Neural cell (in vitro differentiated cells): ENCODE measurements around the gene GALK2. TPM values are rescaled to one million over a fixed set of nuclear protein-coding genes. Genes with fewer than 3 reads are reported as not detected.

Experiments used
- H2AFZ ChIP-seq: fragments of 200-600, 300-800 bp; sonication (generic), shearing (Covaris generic); 2 replicates; pipeline ENCODE4 v1.6.0; 2014; ENCODE audit warnings: low read depth, mild to moderate bottlenecking, antibody characterized with exemption, low read length, moderate library complexity
- H3F3A ChIP-seq: fragments of 200-600 bp; shearing (Covaris generic); 2 replicates; pipeline ENCODE4 v1.6.1; 2016; ENCODE audit warnings: mild to moderate bottlenecking, moderate library complexity, mixed read lengths, antibody characterized with exemption, low read length; ENCODE audit not compliant: insufficient read depth, poor library complexity, severe bottlenecking
- H3K27ac ChIP-seq: fragments of 200-600, 300-800 bp; sonication (generic), shearing (Covaris generic); 2 replicates; pipeline ENCODE4 v1.5.1; 2014; ENCODE audit warnings: mild to moderate bottlenecking, low read length, moderate library complexity
- H3K27me3 ChIP-seq: fragments of 300-800, 200-600 bp; sonication (generic), shearing (Covaris generic); 2 replicates; pipeline ENCODE4 v1.6.0; 2014; ENCODE audit warnings: mild to moderate bottlenecking, low read depth, low read length, moderate library complexity; ENCODE audit not compliant: insufficient read depth
- H3K36me3 ChIP-seq: fragments of 300-800, 200-600 bp; sonication (generic), shearing (Covaris generic); 2 replicates; pipeline ENCODE4 v1.5.1; 2014; ENCODE audit warnings: mild to moderate bottlenecking, antibody characterized with exemption, low read length, moderate library complexity; ENCODE audit not compliant: insufficient read depth
- H3K4me2 ChIP-seq: fragments of 300-800, 200-600 bp; sonication (generic), shearing (Covaris generic); 2 replicates; pipeline ENCODE4 v1.6.0; 2014; ENCODE audit warnings: mild to moderate bottlenecking, low read length
- H3K4me3 ChIP-seq: fragments of 300-800, 200-600 bp; sonication (generic), shearing (Covaris generic); 2 replicates; pipeline ENCODE4 v1.5.1; 2014; ENCODE audit warnings: mild to moderate bottlenecking, low read length, moderate library complexity
- H3K79me2 ChIP-seq: fragments of 200-600 bp; shearing (Covaris generic); replicated peaks from 2 replicates; pipeline ENCODE4 v1.6.0; 2014; ENCODE audit warnings: mild to moderate bottlenecking, low read length, moderate library complexity; ENCODE audit not compliant: insufficient read depth
- H3K9ac ChIP-seq: fragments of 300-800, 200-600 bp; sonication (generic), shearing (Covaris generic); 2 replicates; pipeline ENCODE4 v1.6.1; 2016; ENCODE audit warnings: mild to moderate bottlenecking, low read length, mixed read lengths
- H3K9me2 ChIP-seq: fragments of 200-600 bp; shearing (Covaris generic); 2 replicates; pipeline ENCODE4 v1.6.1; 2016; ENCODE audit warnings: mild to moderate bottlenecking, low read length, mixed read lengths; ENCODE audit not compliant: insufficient read depth
- H3K9me3 ChIP-seq: fragments of 200-600, 300-800 bp; sonication (generic), shearing (Covaris generic); 2 replicates; pipeline ENCODE4 v1.6.1; 2016; ENCODE audit warnings: mild to moderate bottlenecking, mixed run types, low read length, moderate library complexity, mixed read lengths
- H4K20me1 ChIP-seq: fragments of 200-600 bp; shearing (Covaris generic); 2 replicates; pipeline ENCODE4 v1.6.1; 2016; ENCODE audit warnings: mild to moderate bottlenecking, mixed run types; ENCODE audit not compliant: insufficient read depth
- CTCF ChIP-seq: fragments of 450-650 bp; IDR thresholded peaks from 2 replicates; pipeline ENCODE4 v1.5.1; 2014; ENCODE audit warnings: antibody characterized with exemption, mild to moderate bottlenecking, moderate library complexity; ENCODE audit not compliant: poor library complexity, severe bottlenecking
- EP300 ChIP-seq: fragments of 450-650 bp; conservative IDR thresholded peaks from 2 replicates; pipeline ENCODE4 v1.6.1; 2014; ENCODE audit warnings: antibody characterized with exemption, mild to moderate bottlenecking, moderate library complexity; ENCODE audit not compliant: poor library complexity, severe bottlenecking
- EZH2 ChIP-seq: fragments of 200-600, 300-800 bp; shearing (Covaris generic), sonication (generic); IDR thresholded peaks from 2 replicates; pipeline ENCODE4 v1.6.1; 2014; ENCODE audit warnings: antibody characterized with exemption, low read length, borderline replicate concordance, mild to moderate bottlenecking; ENCODE audit not compliant: insufficient read depth, poor library complexity, severe bottlenecking
- MXI1 ChIP-seq: fragments of 450-650 bp; conservative IDR thresholded peaks from 2 replicates; pipeline ENCODE4 v1.6.1; 2014; ENCODE audit warnings: antibody characterized with exemption, mild to moderate bottlenecking; ENCODE audit not compliant: poor library complexity, severe bottlenecking
- POLR2AphosphoS5 ChIP-seq: IDR thresholded peaks from 2 replicates; pipeline ENCODE4 v1.6.1; 2012
- RAD21 ChIP-seq: fragments of 450-650 bp; conservative IDR thresholded peaks from 2 replicates; pipeline ENCODE4 v1.6.1; 2014; ENCODE audit warnings: antibody characterized with exemption, mild to moderate bottlenecking, moderate library complexity
- SMC3 ChIP-seq: fragments of 450-650 bp; conservative IDR thresholded peaks from 2 replicates; pipeline ENCODE4 v1.6.1; 2014; ENCODE audit warnings: antibody characterized with exemption, mild to moderate bottlenecking, moderate library complexity; ENCODE audit not compliant: poor library complexity
- TAF1 ChIP-seq: IDR thresholded peaks from 2 replicates; pipeline ENCODE4 v1.6.1; 2012; ENCODE audit warnings: low read depth
- polyA plus RNA-seq: library from polyadenylated mRNA; depleted of rRNA; stranded (reverse); fragments of >200 nt; gene quantifications from 2 replicates; pipeline ENCODE4 v1.2.3, GENCODE V29; 2014
- TF ChIP-seq, protein P1 (sequence below): IDR thresholded peaks from 2 replicates; pipeline ENCODE4 v1.6.1; 2012; ENCODE audit warnings: borderline replicate concordance

Gene GALK2
- polyA plus RNA-seq, 1 donor from 2014 or later, result 26.3 TPM

DNA sequence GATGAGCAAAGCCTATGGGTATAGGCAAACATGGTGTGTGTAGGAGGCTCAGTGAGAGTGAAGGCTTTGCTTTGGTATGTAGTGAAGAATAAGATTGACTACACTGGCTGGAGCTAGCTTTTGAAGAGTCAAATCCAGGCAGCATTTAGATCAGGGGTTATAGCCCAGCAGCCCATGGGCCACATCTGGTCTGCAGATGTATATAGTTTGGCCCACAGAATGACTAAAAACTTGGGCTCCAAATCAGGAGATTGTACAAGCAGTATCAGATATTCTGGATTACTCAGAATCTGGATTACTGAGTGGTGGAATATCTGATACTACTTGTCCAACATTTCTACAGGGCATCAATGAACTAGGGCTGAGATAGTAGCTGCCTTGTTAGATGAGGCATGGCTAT lies 160.1 kb downstream of the GALK2 start:
- no peaks in the 10 kb centered on the region for H3K9me2 ChIP-seq
- H3K4me2 ChIP-seq, result no peak overlapping the region
- H3K9ac ChIP-seq, result no peak overlapping the region
- TF ChIP-seq SMC3, result no peak
- TF ChIP-seq MXI1, result no peak
- TF ChIP-seq, protein P1, sequence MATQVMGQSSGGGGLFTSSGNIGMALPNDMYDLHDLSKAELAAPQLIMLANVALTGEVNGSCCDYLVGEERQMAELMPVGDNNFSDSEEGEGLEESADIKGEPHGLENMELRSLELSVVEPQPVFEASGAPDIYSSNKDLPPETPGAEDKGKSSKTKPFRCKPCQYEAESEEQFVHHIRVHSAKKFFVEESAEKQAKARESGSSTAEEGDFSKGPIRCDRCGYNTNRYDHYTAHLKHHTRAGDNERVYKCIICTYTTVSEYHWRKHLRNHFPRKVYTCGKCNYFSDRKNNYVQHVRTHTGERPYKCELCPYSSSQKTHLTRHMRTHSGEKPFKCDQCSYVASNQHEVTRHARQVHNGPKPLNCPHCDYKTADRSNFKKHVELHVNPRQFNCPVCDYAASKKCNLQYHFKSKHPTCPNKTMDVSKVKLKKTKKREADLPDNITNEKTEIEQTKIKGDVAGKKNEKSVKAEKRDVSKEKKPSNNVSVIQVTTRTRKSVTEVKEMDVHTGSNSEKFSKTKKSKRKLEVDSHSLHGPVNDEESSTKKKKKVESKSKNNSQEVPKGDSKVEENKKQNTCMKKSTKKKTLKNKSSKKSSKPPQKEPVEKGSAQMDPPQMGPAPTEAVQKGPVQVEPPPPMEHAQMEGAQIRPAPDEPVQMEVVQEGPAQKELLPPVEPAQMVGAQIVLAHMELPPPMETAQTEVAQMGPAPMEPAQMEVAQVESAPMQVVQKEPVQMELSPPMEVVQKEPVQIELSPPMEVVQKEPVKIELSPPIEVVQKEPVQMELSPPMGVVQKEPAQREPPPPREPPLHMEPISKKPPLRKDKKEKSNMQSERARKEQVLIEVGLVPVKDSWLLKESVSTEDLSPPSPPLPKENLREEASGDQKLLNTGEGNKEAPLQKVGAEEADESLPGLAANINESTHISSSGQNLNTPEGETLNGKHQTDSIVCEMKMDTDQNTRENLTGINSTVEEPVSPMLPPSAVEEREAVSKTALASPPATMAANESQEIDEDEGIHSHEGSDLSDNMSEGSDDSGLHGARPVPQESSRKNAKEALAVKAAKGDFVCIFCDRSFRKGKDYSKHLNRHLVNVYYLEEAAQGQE, result no peak
- TF ChIP-seq CTCF, result no peak
- TF ChIP-seq TAF1, result no peak
- no peak for TF ChIP-seq EP300
- no peak for TF ChIP-seq EZH2
- no peak for TF ChIP-seq RAD21
- TF ChIP-seq POLR2AphosphoS5, result no peak
- H3K27ac ChIP-seq, result no peak overlapping the region
- H3K4me3 ChIP-seq, result no peak overlapping the region
- H3K36me3 ChIP-seq, result no peaks in the 10 kb centered on the region
- no peaks in the 10 kb centered on the region for H3K79me2 ChIP-seq
- H2AFZ ChIP-seq, result no peak overlapping the region
- H3K9me3 ChIP-seq, result no peaks in the 10 kb centered on the region
- no peaks in the 10 kb centered on the region for H3F3A ChIP-seq
- H3K27me3 ChIP-seq, result no peaks in the 10 kb centered on the region
- H4K20me1 ChIP-seq, result no peaks in the 10 kb centered on the region

DNA sequence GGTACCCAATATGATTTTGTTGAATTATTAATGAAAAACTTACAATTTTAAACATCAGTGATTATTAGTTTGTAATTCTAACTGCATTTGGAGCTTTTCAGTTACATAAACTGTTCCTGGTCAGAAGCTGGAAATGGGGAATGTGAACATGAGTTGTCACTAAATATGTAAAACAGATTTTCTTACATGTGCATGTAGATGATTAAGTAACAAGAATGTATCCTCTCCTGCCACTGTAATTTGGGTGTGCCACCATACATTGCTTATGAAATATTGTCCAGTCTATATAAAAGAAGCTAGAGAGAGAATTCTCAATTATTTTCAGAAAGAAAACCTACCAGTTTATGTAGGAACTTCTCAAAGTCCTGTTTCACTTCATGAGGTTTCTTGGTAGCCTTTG lies 161.4 kb downstream of the GALK2 start:
- Histone ChIP-seq H3K9ac (no peak overlapping the region), H3K4me3 (no peak overlapping the region), H3K79me2 (no peaks in the 10 kb centered on the region), H3K36me3 (no peaks in the 10 kb centered on the region), H3K27ac (no peak overlapping the region), H3K4me2 (no peak overlapping the region), H3F3A (no peaks in the 10 kb centered on the region), H2AFZ (no peak overlapping the region), H3K9me3 (no peaks in the 10 kb centered on the region), H4K20me1 (no peaks in the 10 kb centered on the region), H3K9me2 (no peaks in the 10 kb centered on the region), H3K27me3 (no peaks in the 10 kb centered on the region)
- no peak for TF ChIP-seq POLR2AphosphoS5
- no peak for TF ChIP-seq EP300
- TF ChIP-seq RAD21, result no peak
- TF ChIP-seq MXI1, result no peak
- no peak for TF ChIP-seq EZH2
- no peak for TF ChIP-seq TAF1
- no peak for TF ChIP-seq CTCF
- no peak for TF ChIP-seq SMC3
- TF ChIP-seq, protein P1, result no peak
